Activated CD4-positive, alpha-beta T cell treated with anti-CD3 and anti-CD28 coated beads for 24 hours (primary cell): ENCODE measurements around the gene SELENOO.
"Not testable (repeated sequence)": the region's sequence is repeated elsewhere in the genome, so short reads cannot be mapped to it uniquely, and the experiment has no call there.

Source experiments
- DNase-seq, 2 donors: peaks; one replicate each; pipeline ENCODE4 v3.0.0-alpha.2; 2020; ENCODE audit warnings: low read depth in 2 of 2

The SELENOO gene

GRCh38 chr22:50200461-50201190 lies at the start of gene SELENOO:
SELENOO (plus strand) TSS chr22:50201011; CDS start chr22:50201037, 26 bp downstream.
- DNase-seq = peak; percentile 85 to 89

DNA sequence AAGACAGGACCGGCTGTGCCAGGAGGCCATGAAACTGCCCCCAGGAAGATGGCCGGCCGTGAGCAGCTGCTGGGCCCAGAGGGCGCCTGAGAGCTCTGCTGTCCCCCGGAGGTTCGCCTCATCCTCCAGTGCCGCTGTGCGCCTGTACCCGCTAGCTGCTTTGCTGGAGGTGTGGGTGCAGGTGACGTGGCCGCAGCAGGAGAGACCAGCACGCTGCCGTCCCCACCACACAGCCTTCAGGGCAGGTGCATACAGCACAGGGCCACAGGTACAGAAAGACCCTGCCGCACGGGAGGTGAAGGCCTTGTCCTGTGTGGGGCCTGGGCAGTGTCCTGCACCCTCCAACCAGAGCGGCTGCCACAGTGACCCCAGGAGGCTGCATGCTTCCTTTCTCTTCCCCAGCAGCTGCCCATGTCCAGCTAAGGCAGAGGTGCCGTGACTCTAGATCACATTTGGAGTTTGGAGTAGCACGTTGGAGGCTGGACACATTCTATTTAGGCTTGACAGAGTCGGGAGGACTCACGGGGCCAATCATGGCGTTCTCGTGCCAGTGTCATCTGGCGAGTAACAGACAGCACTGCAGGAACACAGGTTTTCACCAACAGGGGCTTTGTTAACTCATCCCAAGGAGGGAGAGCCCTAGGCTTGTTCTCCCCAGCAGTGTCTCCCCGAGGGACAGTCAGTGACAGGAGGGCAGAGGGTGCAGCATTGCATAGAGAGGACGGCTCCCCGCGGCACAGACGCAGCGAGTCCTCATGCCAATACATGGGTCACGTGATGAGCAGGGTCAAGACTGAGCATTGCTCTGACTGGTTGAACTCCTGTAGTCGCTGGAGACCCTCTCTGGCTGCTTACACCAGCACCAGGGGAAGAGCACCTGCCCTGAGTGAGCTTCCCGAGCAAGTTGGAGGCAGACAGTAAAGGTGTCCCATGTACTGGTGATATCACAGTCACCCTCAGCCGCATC lies 49.0 kb upstream of the SELENOO start:
- no peak for DNase-seq

DNA sequence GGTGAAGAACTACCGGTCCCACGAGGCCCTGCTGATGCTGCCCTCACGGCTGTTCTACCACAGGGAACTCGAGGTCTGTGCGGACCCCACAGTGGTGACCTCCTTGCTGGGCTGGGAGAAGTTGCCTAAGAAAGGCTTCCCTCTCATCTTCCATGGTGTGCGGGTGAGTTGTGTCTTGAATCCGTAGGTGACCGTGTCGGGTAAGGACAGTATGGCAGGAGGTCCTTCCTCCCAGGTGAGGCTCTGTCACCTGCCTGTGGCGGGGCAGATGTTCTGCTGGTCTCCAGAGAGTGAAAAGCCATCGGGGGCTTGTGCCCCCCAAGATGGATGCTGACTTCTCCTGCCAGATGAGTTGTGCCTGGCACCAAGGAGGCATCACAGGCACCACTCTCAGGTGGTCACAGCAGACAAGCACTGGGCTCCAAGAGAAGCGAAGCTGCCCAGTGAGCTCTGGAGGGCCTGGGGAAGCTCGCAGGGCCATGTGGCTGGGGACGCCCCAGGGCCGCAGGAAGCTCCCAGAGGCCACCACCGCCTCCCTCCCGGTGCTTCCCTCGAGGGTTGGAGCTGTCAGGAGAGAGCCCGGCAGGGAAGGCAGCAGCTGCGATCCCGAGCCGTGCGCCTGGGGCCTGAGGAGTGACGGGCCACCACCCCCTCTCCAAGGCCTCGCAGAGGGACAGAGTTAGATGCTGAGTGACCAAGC lies 47.6 kb upstream of the SELENOO start:
- no peak for DNase-seq

DNA sequence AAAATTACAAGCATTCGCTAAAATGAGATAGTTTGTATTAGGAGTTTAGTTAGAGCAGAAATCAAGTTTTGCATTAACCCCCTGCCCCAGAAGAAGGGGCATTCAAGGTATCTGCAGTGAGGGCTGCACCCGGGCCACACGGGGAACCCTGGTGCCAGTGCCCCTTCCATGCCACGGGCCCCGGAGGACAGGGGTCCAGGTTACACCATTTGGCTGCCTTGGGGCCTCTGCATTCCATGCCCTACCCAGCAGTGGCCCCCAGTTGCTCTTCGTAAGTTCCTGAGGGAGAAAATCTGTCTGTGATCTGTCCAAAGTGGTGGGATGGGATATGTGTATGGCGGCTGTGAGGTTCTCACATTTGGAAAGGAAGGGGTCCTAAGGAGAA lies 47.1 kb upstream of the SELENOO start:
- DNase-seq = no peak

GRCh38 chr22:50157709-50158375 lies 43.0 kb upstream of the SELENOO start:
- DNase-seq = no peak

DNA sequence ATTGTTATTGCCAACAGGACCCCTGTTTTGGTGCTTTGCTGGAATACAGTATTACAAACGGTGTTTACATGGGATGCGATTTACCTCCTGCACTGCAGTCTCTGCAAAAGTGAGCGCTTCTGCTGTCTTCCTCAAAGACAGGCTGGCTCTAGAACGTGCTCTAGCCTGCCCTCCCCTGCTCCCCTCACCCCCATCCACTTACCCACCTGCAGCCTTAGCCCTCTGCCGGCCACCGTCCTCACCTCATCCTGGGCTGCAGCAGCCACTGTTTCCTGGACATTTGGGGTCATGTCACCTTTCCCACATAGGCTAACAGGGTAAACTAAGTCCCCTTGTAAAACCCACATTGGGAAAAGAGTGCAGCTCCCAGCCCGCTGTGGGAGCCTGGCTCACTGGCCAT lies 39.9 kb upstream of the SELENOO start:
- no peak for DNase-seq

- DNase-seq = no peak
Measured at GRCh38 chr22:50161508-50162390, 39.1 kb upstream of the SELENOO start.

- no peak for DNase-seq
Measured at GRCh38 chr22:50162391-50162956, 38.3 kb upstream of the SELENOO start.

GRCh38 chr22:50165436-50166123 lies 35.2 kb upstream of the SELENOO start:
- DNase-seq = no peak

DNA sequence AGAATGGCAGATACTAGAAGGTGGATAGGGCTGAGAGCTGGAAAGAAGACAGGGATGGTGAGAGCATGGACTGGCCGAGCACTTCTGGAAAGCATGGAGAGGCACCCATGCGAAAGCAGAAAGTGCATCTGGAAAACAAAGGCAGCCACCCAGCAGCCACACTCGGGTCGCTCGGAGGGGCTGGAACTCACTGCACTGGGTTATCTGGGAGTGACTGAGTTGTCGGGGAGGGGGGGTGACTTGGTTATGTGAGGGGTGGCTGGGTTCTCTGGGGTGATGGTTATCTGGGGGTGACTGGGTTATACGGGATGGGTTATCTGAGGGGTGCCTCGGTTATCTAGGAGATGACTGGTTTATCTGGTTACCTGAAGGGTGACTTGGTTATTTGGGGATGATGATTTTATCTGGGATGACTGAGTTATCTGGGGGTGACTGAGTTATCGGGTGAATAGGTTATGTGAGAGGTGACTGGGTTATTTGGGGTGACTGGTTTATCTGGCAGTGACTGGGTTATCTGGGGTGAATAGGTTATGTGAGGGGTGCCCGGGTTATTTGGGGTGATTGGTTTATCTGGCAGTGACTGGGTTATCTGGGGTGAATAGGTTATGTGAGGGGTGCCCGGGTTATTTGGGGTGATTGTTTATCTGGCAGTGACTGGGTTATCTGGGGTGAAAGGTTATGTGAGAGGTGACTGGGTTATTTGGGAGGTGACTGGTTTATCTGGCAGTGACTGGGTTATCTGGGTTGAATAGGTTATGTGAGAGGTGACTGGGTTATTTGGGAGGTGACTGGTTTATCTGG lies 32.9 kb upstream of the SELENOO start:
- DNase-seq = no peak

DNA sequence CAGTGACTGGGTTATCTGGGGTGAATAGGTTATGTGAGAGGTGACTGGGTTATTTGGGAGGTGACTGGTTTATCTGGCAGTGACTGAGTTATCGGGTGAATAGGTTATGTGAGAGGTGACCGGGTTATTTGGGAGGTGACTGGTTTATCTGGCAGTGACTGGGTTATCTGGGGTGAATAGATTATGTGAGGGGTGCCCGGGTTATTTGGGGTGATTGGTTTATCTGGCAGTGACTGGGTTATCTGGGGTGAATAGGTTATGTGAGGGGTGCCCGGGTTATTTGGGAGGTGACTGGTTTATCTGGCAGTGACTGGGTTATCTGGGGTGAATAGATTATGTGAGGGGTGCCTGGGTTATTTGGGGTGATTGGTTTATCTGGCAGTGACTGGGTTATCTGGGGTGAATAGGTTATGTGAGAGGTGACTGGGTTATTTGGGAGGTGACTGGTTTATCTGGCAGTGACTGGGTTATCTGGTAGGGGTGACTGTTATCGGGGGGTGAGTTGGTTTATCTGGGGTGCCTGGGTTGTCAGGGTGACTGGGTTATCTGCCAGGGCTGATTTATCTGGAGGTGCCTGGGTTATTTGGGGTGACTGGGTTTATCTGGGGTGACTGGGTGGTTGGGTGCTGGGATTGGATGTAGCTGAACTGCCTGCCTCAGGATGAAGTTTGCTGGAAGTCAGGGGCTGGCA lies 32.2 kb upstream of the SELENOO start:
- not testable (repeated sequence) for DNase-seq

DNA sequence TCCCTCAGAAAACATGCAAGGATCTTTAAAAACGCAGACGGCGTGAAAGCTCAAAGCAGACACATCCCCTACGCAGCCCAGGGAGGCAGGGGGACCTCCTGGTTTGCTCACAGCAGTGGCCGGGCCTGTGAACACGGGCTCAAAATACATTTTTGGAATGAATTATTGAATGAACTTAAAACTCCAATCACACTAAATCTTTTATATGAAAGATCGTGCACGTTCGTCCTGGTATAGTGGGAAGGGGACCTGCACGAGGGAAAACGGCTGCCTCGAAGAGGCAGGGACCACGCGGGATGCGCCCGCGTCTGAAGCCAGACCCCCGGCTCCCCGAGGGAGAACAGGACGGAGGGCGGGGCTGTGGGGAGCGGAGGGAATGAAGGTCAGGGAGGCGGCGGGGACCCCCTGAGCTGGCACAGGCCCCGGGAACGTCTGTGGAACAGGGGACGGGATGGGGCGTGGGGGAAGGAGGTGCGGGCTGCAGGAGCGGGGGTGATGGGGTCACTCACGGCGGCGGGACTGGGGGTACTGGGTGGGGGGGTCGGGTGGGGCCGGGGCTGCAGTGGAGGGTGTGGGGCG lies 31.5 kb upstream of the SELENOO start:
- DNase-seq = no peak

GRCh38 chr22:50169774-50170341 lies 31.0 kb upstream of the SELENOO start:
- peak; percentile 45 to 52 for DNase-seq

GRCh38 chr22:50170453-50171318 lies 30.1 kb upstream of the SELENOO start, which contains the start of gene PANX2:
PANX2 (plus strand) TSS chr22:50170731; CDS start chr22:50170731, 0 bp downstream.
- no peak for DNase-seq

- no peak for DNase-seq
Measured at GRCh38 chr22:50171319-50171964, 29.4 kb upstream of the SELENOO start.

DNA sequence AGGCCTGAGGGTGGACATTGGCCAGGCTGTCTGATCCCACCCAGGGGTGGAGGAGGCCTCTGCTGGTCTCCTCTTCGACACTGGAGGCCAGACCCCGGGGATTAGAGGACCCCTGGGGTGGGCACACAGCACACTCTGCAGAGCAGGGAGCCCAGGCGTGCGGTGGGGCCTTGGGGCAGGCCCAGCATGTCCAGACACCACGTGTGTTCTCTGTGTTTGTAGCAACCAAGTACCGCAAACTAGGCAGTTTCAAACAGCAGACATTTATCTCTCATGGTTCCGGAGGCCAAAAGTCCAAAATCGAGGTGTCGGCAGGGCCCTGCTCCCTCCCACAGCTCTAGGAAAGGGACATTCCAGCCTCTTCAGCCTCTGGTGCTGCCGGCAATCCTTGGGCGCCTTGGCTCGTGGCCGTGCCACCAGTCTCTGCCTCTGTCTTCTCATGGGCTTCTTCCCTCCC lies 28.8 kb upstream of the SELENOO start:
- DNase-seq = no peak
